ENCODE results near the gene MAPKAPK2. TPM values are rescaled to one million over a fixed set of nuclear protein-coding genes. Genes with fewer than 3 reads are reported as not detected.

MAPKAPK2 gene
- polyA plus RNA-seq, 1 donor from 2014 or later: 9.0 TPM

DNA sequence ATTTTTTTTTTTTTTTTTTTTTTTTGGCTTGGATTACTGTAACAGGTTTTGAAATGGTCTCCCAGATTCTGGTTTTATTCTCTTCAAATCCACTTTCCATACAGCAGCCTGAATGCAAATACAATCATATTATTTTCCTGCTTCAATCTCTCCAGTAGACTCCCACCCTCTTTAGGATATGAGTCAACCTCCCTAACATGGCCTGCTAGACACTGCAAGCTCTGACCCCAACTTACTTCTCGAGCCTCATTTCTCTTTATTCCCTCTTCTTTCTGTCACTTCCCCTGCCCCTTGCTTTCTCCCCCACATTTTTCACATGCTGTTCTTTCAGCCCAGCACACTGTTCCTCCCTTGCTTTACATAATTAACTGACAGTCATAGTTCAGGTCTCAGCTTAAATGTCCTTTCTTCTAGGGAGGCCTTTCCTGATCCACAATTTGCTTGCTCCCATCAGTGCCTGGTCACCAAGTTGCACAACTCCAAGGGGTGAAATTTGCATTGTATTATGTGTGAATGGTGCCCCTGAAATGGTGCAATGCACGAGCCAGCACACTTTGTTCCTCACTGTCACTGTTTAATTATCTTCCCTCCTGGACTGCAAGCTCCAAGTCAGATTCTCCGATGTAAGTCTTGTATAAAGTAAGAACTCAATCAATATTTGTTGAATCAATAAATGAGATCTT lies 63.8 kb downstream of the MAPKAPK2 start:
- no peak overlapping the region for H3K27ac ChIP-seq (ENCODE audit: low read length)

DNA sequence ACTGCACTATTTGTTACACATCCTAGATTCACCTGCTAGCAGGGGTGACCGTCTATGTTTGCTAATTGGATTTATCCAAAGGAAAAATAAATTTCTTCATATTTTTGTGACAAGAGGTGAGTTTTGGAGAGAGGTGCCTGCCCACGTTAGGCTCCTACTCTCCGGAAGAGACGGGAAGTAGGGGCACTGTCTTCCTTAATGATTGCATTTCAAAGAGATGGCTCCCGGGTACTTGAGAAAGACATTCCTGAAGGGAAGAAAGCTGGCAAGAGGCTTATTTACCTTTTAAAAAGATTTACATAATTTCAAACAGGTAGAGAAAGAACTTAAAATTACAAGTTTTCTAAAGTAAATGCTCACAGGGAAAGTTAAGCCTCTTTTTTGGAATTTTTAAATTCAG lies 67.2 kb downstream of the MAPKAPK2 start:
- Histone ChIP-seq H3F3A (ENCODE audit: insufficient read depth, low read length, poor library complexity, severe bottlenecking) (no peaks in the 10 kb centered on the region), H3K9ac (ENCODE audit: low read length) (no peak overlapping the region), H3K4me3 (ENCODE audit: low read length) (no peak overlapping the region), H3K9me3 (ENCODE audit: low read length) (no peaks in the 10 kb centered on the region), H3K4me2 (ENCODE audit: low read length) (no peak overlapping the region), H3K36me3 (ENCODE audit: insufficient read depth, low read length) (no peaks in the 10 kb centered on the region), H3K79me2 (replicated peaks; ENCODE audit: insufficient read depth, low read length) (no peaks in the 10 kb centered on the region), H2AFZ (ENCODE audit: low read depth, low read length) (no peak overlapping the region), H3K27ac (ENCODE audit: low read length) (no peak overlapping the region), H3K9me2 (ENCODE audit: insufficient read depth, low read length) (no peaks in the 10 kb centered on the region), H3K27me3 (ENCODE audit: insufficient read depth, low read depth, low read length) (no peaks in the 10 kb centered on the region), H4K20me1 (ENCODE audit: insufficient read depth) (no peaks in the 10 kb centered on the region)
- TF ChIP-seq RAD21 (conservative IDR thresholded peaks at IDR 0.05): no peak
- no peak for TF ChIP-seq MXI1 (conservative IDR thresholded peaks at IDR 0.05; ENCODE audit: poor library complexity, severe bottlenecking)
- TF ChIP-seq EZH2 (IDR thresholded peaks at IDR 0.05; ENCODE audit: borderline replicate concordance, insufficient read depth, low read length, poor library complexity, severe bottlenecking): no peak
- TF ChIP-seq SMC3 (conservative IDR thresholded peaks at IDR 0.05; ENCODE audit: poor library complexity): no peak
- no peak for TF ChIP-seq POLR2AphosphoS5 (IDR thresholded peaks at IDR 0.05)
- TF ChIP-seq, protein P1, sequence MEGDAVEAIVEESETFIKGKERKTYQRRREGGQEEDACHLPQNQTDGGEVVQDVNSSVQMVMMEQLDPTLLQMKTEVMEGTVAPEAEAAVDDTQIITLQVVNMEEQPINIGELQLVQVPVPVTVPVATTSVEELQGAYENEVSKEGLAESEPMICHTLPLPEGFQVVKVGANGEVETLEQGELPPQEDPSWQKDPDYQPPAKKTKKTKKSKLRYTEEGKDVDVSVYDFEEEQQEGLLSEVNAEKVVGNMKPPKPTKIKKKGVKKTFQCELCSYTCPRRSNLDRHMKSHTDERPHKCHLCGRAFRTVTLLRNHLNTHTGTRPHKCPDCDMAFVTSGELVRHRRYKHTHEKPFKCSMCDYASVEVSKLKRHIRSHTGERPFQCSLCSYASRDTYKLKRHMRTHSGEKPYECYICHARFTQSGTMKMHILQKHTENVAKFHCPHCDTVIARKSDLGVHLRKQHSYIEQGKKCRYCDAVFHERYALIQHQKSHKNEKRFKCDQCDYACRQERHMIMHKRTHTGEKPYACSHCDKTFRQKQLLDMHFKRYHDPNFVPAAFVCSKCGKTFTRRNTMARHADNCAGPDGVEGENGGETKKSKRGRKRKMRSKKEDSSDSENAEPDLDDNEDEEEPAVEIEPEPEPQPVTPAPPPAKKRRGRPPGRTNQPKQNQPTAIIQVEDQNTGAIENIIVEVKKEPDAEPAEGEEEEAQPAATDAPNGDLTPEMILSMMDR (IDR thresholded peaks at IDR 0.05; ENCODE audit: poor library complexity, severe bottlenecking): no peak
- no peak for TF ChIP-seq TAF1 (IDR thresholded peaks at IDR 0.05; ENCODE audit: low read depth)
- TF ChIP-seq, protein P2, sequence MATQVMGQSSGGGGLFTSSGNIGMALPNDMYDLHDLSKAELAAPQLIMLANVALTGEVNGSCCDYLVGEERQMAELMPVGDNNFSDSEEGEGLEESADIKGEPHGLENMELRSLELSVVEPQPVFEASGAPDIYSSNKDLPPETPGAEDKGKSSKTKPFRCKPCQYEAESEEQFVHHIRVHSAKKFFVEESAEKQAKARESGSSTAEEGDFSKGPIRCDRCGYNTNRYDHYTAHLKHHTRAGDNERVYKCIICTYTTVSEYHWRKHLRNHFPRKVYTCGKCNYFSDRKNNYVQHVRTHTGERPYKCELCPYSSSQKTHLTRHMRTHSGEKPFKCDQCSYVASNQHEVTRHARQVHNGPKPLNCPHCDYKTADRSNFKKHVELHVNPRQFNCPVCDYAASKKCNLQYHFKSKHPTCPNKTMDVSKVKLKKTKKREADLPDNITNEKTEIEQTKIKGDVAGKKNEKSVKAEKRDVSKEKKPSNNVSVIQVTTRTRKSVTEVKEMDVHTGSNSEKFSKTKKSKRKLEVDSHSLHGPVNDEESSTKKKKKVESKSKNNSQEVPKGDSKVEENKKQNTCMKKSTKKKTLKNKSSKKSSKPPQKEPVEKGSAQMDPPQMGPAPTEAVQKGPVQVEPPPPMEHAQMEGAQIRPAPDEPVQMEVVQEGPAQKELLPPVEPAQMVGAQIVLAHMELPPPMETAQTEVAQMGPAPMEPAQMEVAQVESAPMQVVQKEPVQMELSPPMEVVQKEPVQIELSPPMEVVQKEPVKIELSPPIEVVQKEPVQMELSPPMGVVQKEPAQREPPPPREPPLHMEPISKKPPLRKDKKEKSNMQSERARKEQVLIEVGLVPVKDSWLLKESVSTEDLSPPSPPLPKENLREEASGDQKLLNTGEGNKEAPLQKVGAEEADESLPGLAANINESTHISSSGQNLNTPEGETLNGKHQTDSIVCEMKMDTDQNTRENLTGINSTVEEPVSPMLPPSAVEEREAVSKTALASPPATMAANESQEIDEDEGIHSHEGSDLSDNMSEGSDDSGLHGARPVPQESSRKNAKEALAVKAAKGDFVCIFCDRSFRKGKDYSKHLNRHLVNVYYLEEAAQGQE (IDR thresholded peaks at IDR 0.05; ENCODE audit: borderline replicate concordance): no peak
- TF ChIP-seq EP300 (conservative IDR thresholded peaks at IDR 0.05; ENCODE audit: poor library complexity, severe bottlenecking): no peak

More for the DNA sequence above, 63.8 kb downstream of the MAPKAPK2 start:
- no peaks in the 10 kb centered on the region for H3K36me3 ChIP-seq (ENCODE audit: insufficient read depth, low read length)
- H2AFZ ChIP-seq (ENCODE audit: low read depth, low read length): no peak overlapping the region
- no peaks in the 10 kb centered on the region for H3K9me2 ChIP-seq (ENCODE audit: insufficient read depth, low read length)
- no peak overlapping the region for H3K4me3 ChIP-seq (ENCODE audit: low read length)
- TF ChIP-seq, protein P1 (IDR thresholded peaks at IDR 0.05; ENCODE audit: poor library complexity, severe bottlenecking): no peak
- TF ChIP-seq, protein P2 (IDR thresholded peaks at IDR 0.05; ENCODE audit: borderline replicate concordance): no peak
- TF ChIP-seq POLR2AphosphoS5 (IDR thresholded peaks at IDR 0.05): no peak
- no peak for TF ChIP-seq RAD21 (conservative IDR thresholded peaks at IDR 0.05)
- TF ChIP-seq EP300 (conservative IDR thresholded peaks at IDR 0.05; ENCODE audit: poor library complexity, severe bottlenecking): no peak
- no peak for TF ChIP-seq MXI1 (conservative IDR thresholded peaks at IDR 0.05; ENCODE audit: poor library complexity, severe bottlenecking)
- no peaks in the 10 kb centered on the region for H3K27me3 ChIP-seq (ENCODE audit: insufficient read depth, low read depth, low read length)
- no peaks in the 10 kb centered on the region for H3K9me3 ChIP-seq (ENCODE audit: low read length)
- no peaks in the 10 kb centered on the region for H3F3A ChIP-seq (ENCODE audit: insufficient read depth, low read length, poor library complexity, severe bottlenecking)
- H4K20me1 ChIP-seq (ENCODE audit: insufficient read depth): no peaks in the 10 kb centered on the region
- no peak overlapping the region for H3K9ac ChIP-seq (ENCODE audit: low read length)
- H3K79me2 ChIP-seq (replicated peaks; ENCODE audit: insufficient read depth, low read length): no peaks in the 10 kb centered on the region
- H3K4me2 ChIP-seq (ENCODE audit: low read length): no peak overlapping the region
